Neural cell (in vitro differentiated cells): Measurements from ENCODE around the gene ITGBL1. TPM values are rescaled to one million over a fixed set of nuclear protein-coding genes. Genes with fewer than 3 reads are reported as not detected.

Source experiments
- H2AFZ ChIP-seq: fragments of 200-600, 300-800 bp; sonication (generic), shearing (Covaris generic); 2 replicates; pipeline ENCODE4 v1.6.0; 2014; ENCODE audit warnings: low read depth, mild to moderate bottlenecking, antibody characterized with exemption, low read length, moderate library complexity
- H3F3A ChIP-seq: fragments of 200-600 bp; shearing (Covaris generic); 2 replicates; pipeline ENCODE4 v1.6.1; 2016; ENCODE audit warnings: mild to moderate bottlenecking, moderate library complexity, mixed read lengths, antibody characterized with exemption, low read length; ENCODE audit not compliant: insufficient read depth, poor library complexity, severe bottlenecking
- H3K27ac ChIP-seq: fragments of 200-600, 300-800 bp; sonication (generic), shearing (Covaris generic); 2 replicates; pipeline ENCODE4 v1.5.1; 2014; ENCODE audit warnings: mild to moderate bottlenecking, low read length, moderate library complexity
- H3K27me3 ChIP-seq: fragments of 300-800, 200-600 bp; sonication (generic), shearing (Covaris generic); 2 replicates; pipeline ENCODE4 v1.6.0; 2014; ENCODE audit warnings: mild to moderate bottlenecking, low read depth, low read length, moderate library complexity; ENCODE audit not compliant: insufficient read depth
- H3K36me3 ChIP-seq: fragments of 300-800, 200-600 bp; sonication (generic), shearing (Covaris generic); 2 replicates; pipeline ENCODE4 v1.5.1; 2014; ENCODE audit warnings: mild to moderate bottlenecking, antibody characterized with exemption, low read length, moderate library complexity; ENCODE audit not compliant: insufficient read depth
- H3K4me2 ChIP-seq: fragments of 300-800, 200-600 bp; sonication (generic), shearing (Covaris generic); 2 replicates; pipeline ENCODE4 v1.6.0; 2014; ENCODE audit warnings: mild to moderate bottlenecking, low read length
- H3K4me3 ChIP-seq: fragments of 300-800, 200-600 bp; sonication (generic), shearing (Covaris generic); 2 replicates; pipeline ENCODE4 v1.5.1; 2014; ENCODE audit warnings: mild to moderate bottlenecking, low read length, moderate library complexity
- H3K79me2 ChIP-seq: fragments of 200-600 bp; shearing (Covaris generic); replicated peaks from 2 replicates; pipeline ENCODE4 v1.6.0; 2014; ENCODE audit warnings: mild to moderate bottlenecking, low read length, moderate library complexity; ENCODE audit not compliant: insufficient read depth
- H3K9ac ChIP-seq: fragments of 300-800, 200-600 bp; sonication (generic), shearing (Covaris generic); 2 replicates; pipeline ENCODE4 v1.6.1; 2016; ENCODE audit warnings: mild to moderate bottlenecking, low read length, mixed read lengths
- H3K9me2 ChIP-seq: fragments of 200-600 bp; shearing (Covaris generic); 2 replicates; pipeline ENCODE4 v1.6.1; 2016; ENCODE audit warnings: mild to moderate bottlenecking, low read length, mixed read lengths; ENCODE audit not compliant: insufficient read depth
- H3K9me3 ChIP-seq: fragments of 200-600, 300-800 bp; sonication (generic), shearing (Covaris generic); 2 replicates; pipeline ENCODE4 v1.6.1; 2016; ENCODE audit warnings: mild to moderate bottlenecking, mixed run types, low read length, moderate library complexity, mixed read lengths
- H4K20me1 ChIP-seq: fragments of 200-600 bp; shearing (Covaris generic); 2 replicates; pipeline ENCODE4 v1.6.1; 2016; ENCODE audit warnings: mild to moderate bottlenecking, mixed run types; ENCODE audit not compliant: insufficient read depth
- CTCF ChIP-seq: fragments of 450-650 bp; IDR thresholded peaks from 2 replicates; pipeline ENCODE4 v1.5.1; 2014; ENCODE audit warnings: antibody characterized with exemption, mild to moderate bottlenecking, moderate library complexity; ENCODE audit not compliant: poor library complexity, severe bottlenecking
- EP300 ChIP-seq: fragments of 450-650 bp; conservative IDR thresholded peaks from 2 replicates; pipeline ENCODE4 v1.6.1; 2014; ENCODE audit warnings: antibody characterized with exemption, mild to moderate bottlenecking, moderate library complexity; ENCODE audit not compliant: poor library complexity, severe bottlenecking
- EZH2 ChIP-seq: fragments of 200-600, 300-800 bp; shearing (Covaris generic), sonication (generic); IDR thresholded peaks from 2 replicates; pipeline ENCODE4 v1.6.1; 2014; ENCODE audit warnings: antibody characterized with exemption, low read length, borderline replicate concordance, mild to moderate bottlenecking; ENCODE audit not compliant: insufficient read depth, poor library complexity, severe bottlenecking
- MXI1 ChIP-seq: fragments of 450-650 bp; conservative IDR thresholded peaks from 2 replicates; pipeline ENCODE4 v1.6.1; 2014; ENCODE audit warnings: antibody characterized with exemption, mild to moderate bottlenecking; ENCODE audit not compliant: poor library complexity, severe bottlenecking
- POLR2AphosphoS5 ChIP-seq: IDR thresholded peaks from 2 replicates; pipeline ENCODE4 v1.6.1; 2012
- RAD21 ChIP-seq: fragments of 450-650 bp; conservative IDR thresholded peaks from 2 replicates; pipeline ENCODE4 v1.6.1; 2014; ENCODE audit warnings: antibody characterized with exemption, mild to moderate bottlenecking, moderate library complexity
- REST ChIP-seq: IDR thresholded peaks from 2 replicates; pipeline ENCODE4 v1.6.1; 2012; ENCODE audit warnings: borderline replicate concordance
- SMC3 ChIP-seq: fragments of 450-650 bp; conservative IDR thresholded peaks from 2 replicates; pipeline ENCODE4 v1.6.1; 2014; ENCODE audit warnings: antibody characterized with exemption, mild to moderate bottlenecking, moderate library complexity; ENCODE audit not compliant: poor library complexity
- TAF1 ChIP-seq: IDR thresholded peaks from 2 replicates; pipeline ENCODE4 v1.6.1; 2012; ENCODE audit warnings: low read depth
- polyA plus RNA-seq: library from polyadenylated mRNA; depleted of rRNA; stranded (reverse); fragments of >200 nt; gene quantifications from 2 replicates; pipeline ENCODE4 v1.2.3, GENCODE V29; 2014

ITGBL1 gene
- polyA plus RNA-seq, 1 donor from 2014 or later, result 0.46 TPM

- H3K4me3 ChIP-seq, result no peak overlapping the region
- no peak overlapping the region for H3K27ac ChIP-seq
- no peaks in the 10 kb centered on the region for H3K79me2 ChIP-seq
- no peaks in the 10 kb centered on the region for H3K9me3 ChIP-seq
- TF ChIP-seq EZH2, result no peak
- no peak for TF ChIP-seq RAD21
- no peak for TF ChIP-seq SMC3
- TF ChIP-seq MXI1, result no peak
- TF ChIP-seq TAF1, result no peak
- TF ChIP-seq EP300, result no peak
- no peak for TF ChIP-seq CTCF
- no peak for TF ChIP-seq POLR2AphosphoS5
- TF ChIP-seq REST, result no peak
- no peaks in the 10 kb centered on the region for H3K36me3 ChIP-seq
- H3F3A ChIP-seq, result no peaks in the 10 kb centered on the region
- H2AFZ ChIP-seq, result no peak overlapping the region
- H3K9me2 ChIP-seq, result no peaks in the 10 kb centered on the region
- no peak overlapping the region for H3K4me2 ChIP-seq
- no peaks in the 10 kb centered on the region for H4K20me1 ChIP-seq
- H3K27me3 ChIP-seq, result no peaks in the 10 kb centered on the region
- no peak overlapping the region for H3K9ac ChIP-seq
Measured at GRCh38 chr13:101612735-101613134, 160.3 kb downstream of the ITGBL1 start.

- no peaks in the 10 kb centered on the region for H3F3A ChIP-seq
- no peak for TF ChIP-seq SMC3
- TF ChIP-seq EZH2, result no peak
- TF ChIP-seq REST, result no peak
- TF ChIP-seq CTCF, result no peak
- TF ChIP-seq EP300, result no peak
- TF ChIP-seq RAD21, result no peak
- no peak for TF ChIP-seq MXI1
- TF ChIP-seq TAF1, result no peak
- no peak for TF ChIP-seq POLR2AphosphoS5
- H3K4me3 ChIP-seq, result no peak overlapping the region
- no peaks in the 10 kb centered on the region for H3K79me2 ChIP-seq
- no peaks in the 10 kb centered on the region for H3K27me3 ChIP-seq
- H3K27ac ChIP-seq, result no peak overlapping the region
- no peaks in the 10 kb centered on the region for H4K20me1 ChIP-seq
- H3K4me2 ChIP-seq, result no peak overlapping the region
- no peak overlapping the region for H2AFZ ChIP-seq
- no peak overlapping the region for H3K9ac ChIP-seq
- no peaks in the 10 kb centered on the region for H3K9me2 ChIP-seq
- no peaks in the 10 kb centered on the region for H3K9me3 ChIP-seq
- H3K36me3 ChIP-seq, result no peaks in the 10 kb centered on the region
Measured at GRCh38 chr13:101614491-101614890, 162.0 kb downstream of the ITGBL1 start.
